ENCODE results near the gene TMEM266.

The TMEM266 gene

GRCh38 chr15:76152197-76152596 is 92.4 kb downstream of the TMEM266 start:
- Mint-ChIP-seq H3K27me3 (peaks cover 41% of the 10 kb centered on the region), H3K27ac (no peak overlapping the region), H3K4me1 (peaks cover 9% of the 10 kb centered on the region), H3K9me3 (no peaks in the 10 kb centered on the region), H3K4me3 (no peak overlapping the region), H3K36me3 (no peaks in the 10 kb centered on the region)
- CTCF ChIA-PET: interaction anchor here (1.0 to 6.9 kb wide), 4 partner anchors 10 to 231 kb away, joined by 3 to 65 read pairs (median 6); partner anchors contain the start of gene TMEM266
- DNase-seq: no peak

GRCh38 chr15:76153241-76154197 is 93.7 kb downstream of the TMEM266 start:
- no peak for DNase-seq
- CTCF ChIA-PET: interaction anchor here (1.0 to 6.9 kb wide), 3 partner anchors 14 to 232 kb away, joined by 3 to 65 read pairs (median 8); partner anchors contain the start of gene TMEM266
- peaks cover 28% of the 10 kb centered on the region for H3K27me3 Mint-ChIP-seq
- peaks cover 6% of the 10 kb centered on the region for H3K4me1 Mint-ChIP-seq
- H3K4me3 Mint-ChIP-seq: no peak overlapping the region
- H3K36me3 Mint-ChIP-seq: no peaks in the 10 kb centered on the region
- H3K27ac Mint-ChIP-seq: no peak overlapping the region
- H3K9me3 Mint-ChIP-seq: no peaks in the 10 kb centered on the region

- peaks cover 29% of the 10 kb centered on the region for H3K27me3 Mint-ChIP-seq
- no peak for DNase-seq
- no peak overlapping the region for H3K4me3 Mint-ChIP-seq
- CTCF ChIA-PET: interaction anchor here (2.4 kb wide), 1 partner anchor 16 kb away, joined by 8 read pairs; no protein-coding TSS in a partner anchor
- H3K9me3 Mint-ChIP-seq: no peaks in the 10 kb centered on the region
- H3K36me3 Mint-ChIP-seq: no peaks in the 10 kb centered on the region
- H3K27ac Mint-ChIP-seq: no peak overlapping the region
- peaks cover 2% of the 10 kb centered on the region for H3K4me1 Mint-ChIP-seq
Measured at GRCh38 chr15:76155731-76156130, 95.9 kb downstream of the TMEM266 start.

GRCh38 chr15:76158226-76158625 is 98.4 kb downstream of the TMEM266 start:
- Mint-ChIP-seq H3K4me1 (no peaks in the 10 kb centered on the region), H3K4me3 (no peak overlapping the region), H3K27me3 (peaks cover 30% of the 10 kb centered on the region), H3K36me3 (no peaks in the 10 kb centered on the region), H3K27ac (no peak overlapping the region), H3K9me3 (no peaks in the 10 kb centered on the region)
- CTCF ChIA-PET: interaction anchor here (1.9 kb wide), 1 partner anchor 11 kb away, joined by 4 read pairs; no protein-coding TSS in a partner anchor
- no peak for DNase-seq

GRCh38 chr15:76158815-76159214 is 99.0 kb downstream of the TMEM266 start:
- Mint-ChIP-seq H3K4me1 (no peaks in the 10 kb centered on the region), H3K27ac (no peak overlapping the region), H3K27me3 (peaks cover 26% of the 10 kb centered on the region), H3K9me3 (no peaks in the 10 kb centered on the region), H3K36me3 (no peaks in the 10 kb centered on the region), H3K4me3 (no peak overlapping the region)
- no peak for DNase-seq
- CTCF ChIA-PET: interaction anchor here (0.9 to 1.9 kb wide), 2 partner anchors 9 to 11 kb away, joined by 4 to 5 read pairs; no protein-coding TSS in a partner anchor

- Mint-ChIP-seq H3K9me3 (no peaks in the 10 kb centered on the region), H3K4me1 (no peaks in the 10 kb centered on the region), H3K27me3 (peaks cover 24% of the 10 kb centered on the region), H3K4me3 (no peak overlapping the region), H3K27ac (no peak overlapping the region), H3K36me3 (no peaks in the 10 kb centered on the region)
- CTCF ChIA-PET: interaction anchor here (0.9 to 1.9 kb wide), 2 partner anchors 9 to 12 kb away, joined by 4 to 5 read pairs; no protein-coding TSS in a partner anchor
- no peak for DNase-seq
Measured at GRCh38 chr15:76159282-76159681, 99.5 kb downstream of the TMEM266 start.

- H3K9me3 Mint-ChIP-seq: no peaks in the 10 kb centered on the region
- no peaks in the 10 kb centered on the region for H3K36me3 Mint-ChIP-seq
- H3K4me3 Mint-ChIP-seq: no peak overlapping the region
- CTCF ChIA-PET: no interaction called here
- no peak overlapping the region for H3K27ac Mint-ChIP-seq
- no peaks in the 10 kb centered on the region for H3K4me1 Mint-ChIP-seq
- DNase-seq: no peak
- H3K27me3 Mint-ChIP-seq: peaks cover 24% of the 10 kb centered on the region
Measured at GRCh38 chr15:76160426-76161152, 100.8 kb downstream of the TMEM266 start.

- Mint-ChIP-seq H3K4me1 (no peaks in the 10 kb centered on the region), H3K4me3 (no peak overlapping the region), H3K9me3 (no peaks in the 10 kb centered on the region), H3K27ac (no peak overlapping the region), H3K27me3 (peaks cover 28% of the 10 kb centered on the region), H3K36me3 (no peaks in the 10 kb centered on the region)
- CTCF ChIA-PET: interaction anchor here (0.6 to 2.7 kb wide), 2 partner anchors 10 to 984 kb away, joined by 3 to 9 read pairs; no protein-coding TSS in a partner anchor
- DNase-seq: no peak
Measured at GRCh38 chr15:76161153-76162035, 101.6 kb downstream of the TMEM266 start.

GRCh38 chr15:76162036-76162398 is 102.2 kb downstream of the TMEM266 start:
- H3K36me3 Mint-ChIP-seq: no peaks in the 10 kb centered on the region
- no peak overlapping the region for H3K4me3 Mint-ChIP-seq
- no peaks in the 10 kb centered on the region for H3K9me3 Mint-ChIP-seq
- H3K27me3 Mint-ChIP-seq: peaks cover 28% of the 10 kb centered on the region
- H3K4me1 Mint-ChIP-seq: no peaks in the 10 kb centered on the region
- DNase-seq: no peak
- CTCF ChIA-PET: interaction anchor here (0.6 to 2.7 kb wide), 2 partner anchors 11 to 983 kb away, joined by 3 to 9 read pairs; no protein-coding TSS in a partner anchor
- H3K27ac Mint-ChIP-seq: no peak overlapping the region

GRCh38 chr15:76162784-76163456 is 103.1 kb downstream of the TMEM266 start:
- DNase-seq: no peak
- Mint-ChIP-seq H3K27me3 (peaks cover 28% of the 10 kb centered on the region), H3K36me3 (no peaks in the 10 kb centered on the region), H3K27ac (no peak overlapping the region), H3K4me3 (no peak overlapping the region), H3K9me3 (no peaks in the 10 kb centered on the region), H3K4me1 (no peaks in the 10 kb centered on the region)
- CTCF ChIA-PET: interaction anchor here (0.6 to 2.7 kb wide), 2 partner anchors 12 to 14 kb away, joined by 3 to 9 read pairs; no protein-coding TSS in a partner anchor

GRCh38 chr15:76163457-76164295 is 103.9 kb downstream of the TMEM266 start:
- Mint-ChIP-seq H3K36me3 (no peaks in the 10 kb centered on the region), H3K4me3 (no peak overlapping the region), H3K4me1 (no peaks in the 10 kb centered on the region)

GRCh38 chr15:76164602-76165001 is 104.8 kb downstream of the TMEM266 start:
- Mint-ChIP-seq H3K4me1 (no peaks in the 10 kb centered on the region), H3K4me3 (no peak overlapping the region), H3K27me3 (peaks cover 26% of the 10 kb centered on the region), H3K9me3 (no peaks in the 10 kb centered on the region), H3K36me3 (no peaks in the 10 kb centered on the region), H3K27ac (no peak overlapping the region)
- DNase-seq: no peak
- CTCF ChIA-PET: no interaction called here

More at GRCh38 chr15:76163457-76164295, 103.9 kb downstream of the TMEM266 start:
- Mint-ChIP-seq H3K27me3 (peaks cover 29% of the 10 kb centered on the region), H3K9me3 (no peaks in the 10 kb centered on the region), H3K27ac (no peak overlapping the region)
- DNase-seq: no peak
- CTCF ChIA-PET: interaction anchor here (0.6 to 2.7 kb wide), 2 partner anchors 13 to 15 kb away, joined by 3 to 9 read pairs; no protein-coding TSS in a partner anchor
